Panc1 (cell line): ENCODE results near the gene KDM2B. TPM values are rescaled to one million over a fixed set of nuclear protein-coding genes. Genes with fewer than 3 reads are reported as not detected.

Experiments used
- ATAC-seq: fragments of 200-7000 bp; cut with Tn5 transposase; 2 replicates; pipeline ENCODE4 v1.9.1; 2020; ENCODE audit warnings: mild to moderate bottlenecking, moderate library complexity
- BruUV-seq: library from RNA; stranded (reverse); fragments of 400-500 nt; replicated peaks from 2 replicates; lab custom pipeline; 2021; lab: Mats Ljungman, UMichigan
- CTCF ChIA-PET: fragments of 300-600 bp; sonication (Branson Sonifier 250); formaldehyde crosslinking; loops from one replicate; lab custom pipeline; 2022; ENCODE audit warnings: antibody characterized with exemption; lab: Charles Lee
- POLR2A ChIA-PET: fragments of 300-600 bp; sonication (Branson Sonifier 250); formaldehyde crosslinking; loops from one replicate; lab custom pipeline; 2022; ENCODE audit warnings: antibody characterized with exemption; lab: Charles Lee
- DNase-seq: peaks from one replicate; pipeline ENCODE4 v3.0.0-alpha.2; 2010; ENCODE audit warnings: low read depth, low spot score
- H3K27ac ChIP-seq: 2 replicates; pipeline ENCODE4 v1.5.1; 2011; ENCODE audit warnings: mild to moderate bottlenecking, low read length, inconsistent platforms
- H3K27me3 ChIP-seq: fragments of 200-500 bp; sonication (Bioruptor generic); 2 replicates; pipeline ENCODE4 v1.6.0; 2014; ENCODE audit warnings: low read length, inconsistent platforms; ENCODE audit not compliant: control insufficient read depth, insufficient read depth
- H3K36me3 ChIP-seq: fragments of 200-500 bp; sonication (Bioruptor generic); 2 replicates; pipeline ENCODE4 v1.5.1; 2014; ENCODE audit warnings: inconsistent platforms, mild to moderate bottlenecking, low read length, moderate library complexity; ENCODE audit not compliant: control insufficient read depth, insufficient read depth
- H3K4me1 ChIP-seq: 2 replicates; pipeline ENCODE4 v1.5.1; 2011; ENCODE audit warnings: inconsistent platforms, mild to moderate bottlenecking, low read length, moderate library complexity; ENCODE audit not compliant: control insufficient read depth, insufficient read depth
- H3K4me3 ChIP-seq, 2 experiments: 2 replicates each; pipeline ENCODE4 v1.5.1; 2011 to 2012; ENCODE audit warnings: low read depth in 2 of 2, low read length in 2 of 2, mild to moderate bottlenecking in 2 of 2, inconsistent platforms in 1 of 2, moderate library complexity in 1 of 2
- H3K9me3 ChIP-seq: fragments of 200-500 bp; sonication (Bioruptor generic); 2 replicates; pipeline ENCODE4 v1.5.1; 2014; ENCODE audit warnings: low read depth, mild to moderate bottlenecking, inconsistent platforms, low read length, moderate library complexity; ENCODE audit not compliant: control insufficient read depth, insufficient read depth
- POLR2AphosphoS5 ChIP-seq: IDR thresholded peaks from 2 replicates; pipeline ENCODE4 v1.6.1; 2012; ENCODE audit warnings: mild to moderate bottlenecking, low read depth, low read length, moderate library complexity
- REST ChIP-seq, 2 experiments: IDR thresholded peaks; 2 replicates each; pipeline ENCODE4 v1.6.1; 2011 to 2012; ENCODE audit warnings: low read depth in 2 of 2, control low read depth in 1 of 2, low read length in 1 of 2, mild to moderate bottlenecking in 1 of 2, moderate library complexity in 1 of 2; ENCODE audit not compliant: insufficient read depth in 1 of 2
- in situ Hi-C: cut with HindIII; loops from 2 replicates; pipeline ENCODE4 v1.10.0; 2016; ENCODE audit warnings: low sequenced_read_pairs, low pct_unique_long_range_greater_than_20kb
- intact Hi-C: fragments of 100-400 bp; cut with micrococcal nuclease; formaldehyde crosslinking; loops from one replicate; pipeline ENCODE4 v1.10.0; 2022; ENCODE audit not compliant: unreplicated experiment
- total RNA-seq: library from RNA; stranded (reverse); gene quantifications from one replicate; pipeline ENCODE4 v1.2.1, GENCODE V29; 2021; ENCODE audit not compliant: unreplicated experiment
- TF ChIP-seq, protein P1 (sequence below): fragments of 450-650 bp; IDR thresholded peaks from 2 replicates; pipeline ENCODE4 v1.5.1; 2017; ENCODE audit warnings: mild to moderate bottlenecking

Gene KDM2B
- total RNA-seq, 1 experiment from 2014 or later, result 27.5 TPM

DNA sequence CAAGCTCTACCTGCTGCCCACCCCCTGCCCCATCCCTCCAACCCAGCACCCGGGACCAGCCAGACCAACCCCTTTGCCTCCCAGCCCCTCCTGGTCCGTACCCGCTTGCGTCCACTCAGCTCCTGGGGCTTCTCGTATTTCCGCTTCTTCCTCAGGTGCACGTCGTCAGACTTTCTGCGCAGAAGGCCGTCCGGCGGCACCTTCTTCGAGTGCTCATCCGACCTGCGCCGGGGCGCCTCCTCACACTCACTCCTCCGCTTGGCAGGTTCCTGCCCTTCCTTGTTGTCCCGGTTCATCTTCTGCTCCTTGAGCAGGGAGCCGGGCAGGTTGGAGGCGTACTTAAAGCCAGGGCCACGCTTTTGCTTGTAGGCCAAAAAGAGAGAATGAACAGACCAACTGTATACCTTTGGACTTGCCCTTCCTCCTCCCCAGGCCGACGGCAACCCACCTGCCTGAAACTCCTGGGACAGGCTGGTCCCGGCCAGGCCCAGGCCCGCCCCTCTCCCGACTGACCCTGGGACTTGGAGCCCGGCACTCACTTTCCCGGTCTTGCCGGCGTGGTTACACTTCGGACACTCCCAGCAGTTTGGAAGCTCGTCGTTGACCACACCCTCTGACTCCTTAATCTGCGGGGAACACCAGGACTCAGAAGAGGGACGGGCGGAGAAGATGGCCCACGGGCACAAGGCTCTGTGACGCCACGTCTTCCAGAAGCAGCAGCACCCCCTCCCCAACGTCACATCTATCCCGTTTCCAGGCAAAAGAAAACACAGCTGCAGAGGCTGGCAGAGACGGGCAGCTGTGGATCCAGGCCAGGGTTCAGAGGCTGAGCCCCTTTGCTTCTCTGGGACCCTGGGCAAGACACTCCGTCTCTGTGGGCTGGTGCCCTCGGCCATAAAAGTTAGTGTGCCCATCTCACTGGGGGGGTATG, 136.6 kb downstream of the KDM2B start:
- Histone ChIP-seq H3K36me3 (no peaks in the 10 kb centered on the region; the same call in none of the 2 replicates), H3K27me3 (no peaks in the 10 kb centered on the region), H3K9me3 (no peaks in the 10 kb centered on the region), H3K4me1 (peaks cover 4% of the 10 kb centered on the region; the same call in 1 of the 2 replicates), H3K4me3 (no peak overlapping the region), H3K27ac (no peak overlapping the region)
- POLR2A ChIA-PET, result no interaction called here
- BruUV-seq, result no TSS peak
- no peak for DNase-seq
- no peak for TF ChIP-seq POLR2AphosphoS5
- no peak for ATAC-seq
- CTCF ChIA-PET, result interaction anchor here (0.9 to 2.6 kb wide), 2 partner anchors 10 to 109 kb away, joined by 4 to 11 read pairs; no protein-coding TSS in a partner anchor
- intact Hi-C loops (loop anchor here (5.0 kb wide), 1 partner anchor 112 kb away; no protein-coding TSS in a partner anchor), in situ Hi-C loops (no loop called here)

DNA sequence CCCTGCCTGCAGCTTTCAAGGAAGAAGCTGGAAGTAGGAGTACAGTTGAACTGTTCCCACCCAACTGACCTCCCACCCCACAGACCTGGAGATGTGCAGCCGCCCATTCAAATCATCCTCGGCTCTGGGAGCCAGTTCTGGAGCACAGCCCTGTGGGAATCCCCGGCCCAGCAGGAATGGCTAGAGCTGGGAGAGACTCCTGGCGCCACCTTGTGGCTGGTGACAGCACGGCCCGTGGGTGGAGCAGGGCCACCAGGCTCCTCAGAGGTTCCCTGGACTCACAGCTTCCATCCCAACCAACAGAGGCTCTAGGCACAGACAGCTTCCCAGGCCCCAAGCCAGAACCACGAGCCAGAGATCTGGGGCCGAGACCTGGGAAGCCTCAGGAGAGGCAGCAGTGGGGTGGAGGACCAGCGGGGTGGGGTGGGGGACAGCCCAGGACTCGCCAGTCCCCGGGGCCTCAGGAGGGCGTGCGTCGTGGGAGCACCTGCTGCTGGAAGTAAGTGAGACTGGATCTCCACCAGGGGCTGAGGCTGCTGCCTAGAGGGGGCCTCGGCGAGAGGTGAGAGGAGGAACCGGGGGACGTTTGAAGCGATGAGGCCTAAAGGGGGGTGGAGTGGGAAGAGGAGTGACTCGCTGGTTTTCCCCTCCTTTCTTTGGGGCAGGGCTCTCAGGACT, 137.5 kb downstream of the KDM2B start:
- H3K9me3 ChIP-seq, result no peaks in the 10 kb centered on the region
- H3K36me3 ChIP-seq, result no peaks in the 10 kb centered on the region; the same call in none of the 2 replicates
- peaks cover 4% of the 10 kb centered on the region; the same call in 1 of the 2 replicates for H3K4me1 ChIP-seq
- ATAC-seq (peak; percentile 98), DNase-seq (peak; percentile 32)
- no peaks in the 10 kb centered on the region for H3K27me3 ChIP-seq
- BruUV-seq, result no TSS peak
- POLR2A ChIA-PET, result no interaction called here
- H3K4me3 ChIP-seq, result no peak overlapping the region
- intact Hi-C loops (loop anchor here (5.0 kb wide), 1 partner anchor 111 kb away; no protein-coding TSS in a partner anchor), in situ Hi-C loops (no loop called here)
- TF ChIP-seq, protein P1, sequence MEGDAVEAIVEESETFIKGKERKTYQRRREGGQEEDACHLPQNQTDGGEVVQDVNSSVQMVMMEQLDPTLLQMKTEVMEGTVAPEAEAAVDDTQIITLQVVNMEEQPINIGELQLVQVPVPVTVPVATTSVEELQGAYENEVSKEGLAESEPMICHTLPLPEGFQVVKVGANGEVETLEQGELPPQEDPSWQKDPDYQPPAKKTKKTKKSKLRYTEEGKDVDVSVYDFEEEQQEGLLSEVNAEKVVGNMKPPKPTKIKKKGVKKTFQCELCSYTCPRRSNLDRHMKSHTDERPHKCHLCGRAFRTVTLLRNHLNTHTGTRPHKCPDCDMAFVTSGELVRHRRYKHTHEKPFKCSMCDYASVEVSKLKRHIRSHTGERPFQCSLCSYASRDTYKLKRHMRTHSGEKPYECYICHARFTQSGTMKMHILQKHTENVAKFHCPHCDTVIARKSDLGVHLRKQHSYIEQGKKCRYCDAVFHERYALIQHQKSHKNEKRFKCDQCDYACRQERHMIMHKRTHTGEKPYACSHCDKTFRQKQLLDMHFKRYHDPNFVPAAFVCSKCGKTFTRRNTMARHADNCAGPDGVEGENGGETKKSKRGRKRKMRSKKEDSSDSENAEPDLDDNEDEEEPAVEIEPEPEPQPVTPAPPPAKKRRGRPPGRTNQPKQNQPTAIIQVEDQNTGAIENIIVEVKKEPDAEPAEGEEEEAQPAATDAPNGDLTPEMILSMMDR, result peak; percentile 97
- TF ChIP-seq REST (IDR thresholded peaks at IDR 0.05; ENCODE audit: insufficient read depth in 1 of 2, low read depth in 2 of 2, low read length in 1 of 2), result no peak
- CTCF ChIA-PET, result interaction anchor here (0.6 to 2.6 kb wide), 10 partner anchors 11 to 350 kb away, joined by 3 to 11 read pairs (median 4); partner anchors contain the start of gene RHOF
- no peak overlapping the region for H3K27ac ChIP-seq
